Germinal center (tissue), 1 donor: ENCODE data around the gene DENND1A.

ENCODE experiments used
- DNase-seq: peaks from one replicate; pipeline ENCODE4 v3.0.0; 2012; ENCODE audit warnings: mixed read lengths, low spot score

DENND1A gene

GRCh38 chr9:123685489-123686083 is 244.3 kb downstream of the DENND1A start:
- no peak for DNase-seq

- peak; percentile 33 for DNase-seq
Measured at GRCh38 chr9:123684393-123685149, 245.4 kb downstream of the DENND1A start.

GRCh38 chr9:123682746-123683145 is 247.2 kb downstream of the DENND1A start:
- no peak for DNase-seq

- no peak for DNase-seq
Measured at GRCh38 chr9:123680352-123680751, 249.6 kb downstream of the DENND1A start.

- DNase-seq = peak; percentile 66
Measured at GRCh38 chr9:123679330-123679987, 250.5 kb downstream of the DENND1A start.

GRCh38 chr9:123678878-123679329 is 251.0 kb downstream of the DENND1A start:
- no peak for DNase-seq

- DNase-seq = no peak
Measured at GRCh38 chr9:123678038-123678877, 251.7 kb downstream of the DENND1A start.

- DNase-seq = no peak
Measured at GRCh38 chr9:123676869-123677268, 253.1 kb downstream of the DENND1A start.

GRCh38 chr9:123669346-123669745 is 260.6 kb downstream of the DENND1A start:
- DNase-seq = no peak

GRCh38 chr9:123663529-123663928 is 266.4 kb downstream of the DENND1A start:
- no peak for DNase-seq

- DNase-seq = peak; percentile 29
Measured at GRCh38 chr9:123662057-123662776, 267.7 kb downstream of the DENND1A start.

GRCh38 chr9:123660691-123661466 is 269.0 kb downstream of the DENND1A start:
- DNase-seq = no peak

GRCh38 chr9:123659358-123659757 is 270.6 kb downstream of the DENND1A start:
- no peak for DNase-seq

GRCh38 chr9:123658792-123659191 is 271.1 kb downstream of the DENND1A start:
- DNase-seq = peak; percentile 74

GRCh38 chr9:123657941-123658340 is 272.0 kb downstream of the DENND1A start:
- no peak for DNase-seq

- no peak for DNase-seq
Measured at GRCh38 chr9:123657099-123657498, 272.8 kb downstream of the DENND1A start.

- no peak for DNase-seq
Measured at GRCh38 chr9:123656565-123656964, 273.4 kb downstream of the DENND1A start.

- DNase-seq = no peak
Measured at GRCh38 chr9:123655681-123656423, 274.1 kb downstream of the DENND1A start.

- DNase-seq = no peak
Measured at GRCh38 chr9:123654994-123655637, 274.8 kb downstream of the DENND1A start.
